A549 (cell line): Measurements from ENCODE around the gene TCEAL9.

Experiments
- CBX2 ChIP-seq: fragments of 200-600 bp; sonication (generic); IDR thresholded peaks from 2 replicates; pipeline ENCODE4 v1.6.1; 2016; ENCODE audit warnings: low read depth, mild to moderate bottlenecking, borderline replicate concordance
- ESRRA ChIP-seq: fragments of 150-350 bp; IDR thresholded peaks from 2 replicates; pipeline ENCODE4 v1.6.1; 2014; ENCODE audit warnings: mild to moderate bottlenecking, low read length, borderline replicate concordance
- JUNB ChIP-seq: fragments of >200 bp; sonication (Bioruptor Twin); formaldehyde crosslinking; IDR thresholded peaks from 2 replicates; pipeline ENCODE4 v1.6.1; 2016
- NFE2L2 ChIP-seq: fragments of 150-350 bp; conservative IDR thresholded peaks from 2 replicates; pipeline ENCODE4 v1.6.1; 2014; ENCODE audit warnings: low read length
- PHF8 ChIP-seq: fragments of 200-600 bp; sonication (generic); IDR thresholded peaks from 2 replicates; pipeline ENCODE4 v1.6.1; 2016; ENCODE audit warnings: low read depth, mild to moderate bottlenecking, antibody characterized with exemption, moderate library complexity, borderline replicate concordance
- POLR2A ChIP-seq: IDR thresholded peaks from 2 replicates; pipeline ENCODE4 v1.6.1; 2012; ENCODE audit warnings: mild to moderate bottlenecking, low read length
- RAD21 ChIP-seq, 2 experiments: fragments of >200 bp in 1 of 2; sonication (Bioruptor Twin) in 1 of 2; formaldehyde crosslinking in 1 of 2; IDR thresholded peaks in 1 of 2; conservative IDR thresholded peaks in 1 of 2; 2 replicates in 1 of 2; 3 replicates in 1 of 2; pipeline ENCODE4 v1.6.1; 2012 to 2018; ENCODE audit warnings: inconsistent platforms in 1 of 2
- RARB ChIP-seq: fragments of 250-450 bp; sonication (Bioruptor Pico); IDR thresholded peaks from 2 replicates; pipeline ENCODE4 v1.8.0; 2021; ENCODE audit warnings: mild to moderate bottlenecking, moderate library complexity
- RFX5 ChIP-seq: fragments of 450-650 bp; IDR thresholded peaks from 2 replicates; pipeline ENCODE4 v1.7.1; 2014; ENCODE audit warnings: antibody characterized with exemption, mild to moderate bottlenecking, moderate library complexity
- TP53 ChIP-seq: fragments of 250-450 bp; sonication (Bioruptor Pico); IDR thresholded peaks from 2 replicates; pipeline ENCODE4 v1.5.0; 2021; ENCODE audit warnings: mild to moderate bottlenecking, moderate library complexity
- TF ChIP-seq, protein P1 (sequence below): fragments of >200 bp; sonication (Bioruptor Twin); formaldehyde crosslinking; IDR thresholded peaks from 3 replicates; pipeline ENCODE4 v1.5.1; 2016
- TF ChIP-seq, protein P2 (sequence below): IDR thresholded peaks from 2 replicates; pipeline ENCODE4 v1.6.1; 2012

- TF ChIP-seq, protein P1, sequence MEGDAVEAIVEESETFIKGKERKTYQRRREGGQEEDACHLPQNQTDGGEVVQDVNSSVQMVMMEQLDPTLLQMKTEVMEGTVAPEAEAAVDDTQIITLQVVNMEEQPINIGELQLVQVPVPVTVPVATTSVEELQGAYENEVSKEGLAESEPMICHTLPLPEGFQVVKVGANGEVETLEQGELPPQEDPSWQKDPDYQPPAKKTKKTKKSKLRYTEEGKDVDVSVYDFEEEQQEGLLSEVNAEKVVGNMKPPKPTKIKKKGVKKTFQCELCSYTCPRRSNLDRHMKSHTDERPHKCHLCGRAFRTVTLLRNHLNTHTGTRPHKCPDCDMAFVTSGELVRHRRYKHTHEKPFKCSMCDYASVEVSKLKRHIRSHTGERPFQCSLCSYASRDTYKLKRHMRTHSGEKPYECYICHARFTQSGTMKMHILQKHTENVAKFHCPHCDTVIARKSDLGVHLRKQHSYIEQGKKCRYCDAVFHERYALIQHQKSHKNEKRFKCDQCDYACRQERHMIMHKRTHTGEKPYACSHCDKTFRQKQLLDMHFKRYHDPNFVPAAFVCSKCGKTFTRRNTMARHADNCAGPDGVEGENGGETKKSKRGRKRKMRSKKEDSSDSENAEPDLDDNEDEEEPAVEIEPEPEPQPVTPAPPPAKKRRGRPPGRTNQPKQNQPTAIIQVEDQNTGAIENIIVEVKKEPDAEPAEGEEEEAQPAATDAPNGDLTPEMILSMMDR, result no peak
- no peak for TF ChIP-seq JUNB
- TF ChIP-seq, protein P2, sequence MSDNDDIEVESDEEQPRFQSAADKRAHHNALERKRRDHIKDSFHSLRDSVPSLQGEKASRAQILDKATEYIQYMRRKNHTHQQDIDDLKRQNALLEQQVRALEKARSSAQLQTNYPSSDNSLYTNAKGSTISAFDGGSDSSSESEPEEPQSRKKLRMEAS, result no peak
- no peak for TF ChIP-seq ESRRA
- TF ChIP-seq RAD21 (conservative IDR thresholded peaks at IDR 0.05 in 1 of 2, IDR thresholded peaks at IDR 0.05 in 1 of 2), result no peak
- TF ChIP-seq CBX2, result no peak
- no peak for TF ChIP-seq TP53 (CRISPR knock-in tag)
- TF ChIP-seq NFE2L2, result no peak
- no peak for TF ChIP-seq RARB (CRISPR knock-in tag)
- TF ChIP-seq RFX5, result no peak
- TF ChIP-seq POLR2A, result no peak
- TF ChIP-seq PHF8, result no peak
Measured at GRCh38 chrX:103361798-103362197, 5.5 kb downstream of the TCEAL9 start.
